ENCODE results near the gene APOL5.
"Not testable (repeated sequence)": the region's sequence is repeated elsewhere in the genome, so short reads cannot be mapped to it uniquely, and the experiment has no call there.

The APOL5 gene

DNA sequence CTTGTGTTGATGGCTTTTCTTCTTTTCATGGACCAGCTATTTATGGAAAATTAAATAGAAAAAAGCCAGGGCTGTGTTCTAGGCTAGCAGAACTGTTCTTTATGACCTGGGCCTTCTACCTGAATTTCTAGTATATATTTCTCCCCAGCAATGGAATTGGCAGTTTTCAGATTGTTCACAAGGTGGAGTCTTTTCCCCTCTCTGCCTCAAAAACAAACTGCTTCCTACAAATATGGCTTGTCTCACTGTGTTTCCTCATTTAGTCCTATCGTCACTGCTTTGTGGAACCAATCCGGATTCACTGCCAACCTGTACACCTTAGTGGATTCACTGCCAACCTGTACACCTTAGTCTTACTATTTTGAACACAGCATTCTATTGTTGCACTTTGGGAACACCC lies 5.0 kb upstream of the APOL5 start:
- no peak for DNase-seq

- no peak for DNase-seq
These were observed 1.7 kb downstream of the APOL5 start for GRCh38 chr22:35719212-35719875.

DNA sequence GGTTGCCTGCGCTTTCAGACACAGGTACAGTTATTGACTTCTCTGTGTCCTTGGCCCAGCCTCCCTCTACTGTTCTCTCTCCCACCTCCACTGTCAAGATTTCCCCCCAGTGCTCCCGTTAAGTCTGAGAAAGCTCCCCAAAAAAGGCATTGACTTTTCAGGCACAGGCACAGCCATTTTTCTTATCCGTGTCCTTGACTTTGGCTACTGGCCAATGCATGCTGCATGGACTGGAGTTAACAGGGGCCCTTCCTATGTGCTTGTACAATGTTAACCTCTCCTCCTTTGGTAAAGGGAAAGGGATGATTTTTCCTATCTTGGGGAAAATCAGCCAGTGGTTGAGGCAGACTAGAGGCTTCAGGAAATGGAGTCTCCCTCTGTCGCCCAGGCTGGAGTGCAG lies 4.3 kb downstream of the APOL5 start:
- DNase-seq: no peak

GRCh38 chr22:35725521-35725920 lies 7.8 kb downstream of the APOL5 start:
- DNase-seq: no peak

DNA sequence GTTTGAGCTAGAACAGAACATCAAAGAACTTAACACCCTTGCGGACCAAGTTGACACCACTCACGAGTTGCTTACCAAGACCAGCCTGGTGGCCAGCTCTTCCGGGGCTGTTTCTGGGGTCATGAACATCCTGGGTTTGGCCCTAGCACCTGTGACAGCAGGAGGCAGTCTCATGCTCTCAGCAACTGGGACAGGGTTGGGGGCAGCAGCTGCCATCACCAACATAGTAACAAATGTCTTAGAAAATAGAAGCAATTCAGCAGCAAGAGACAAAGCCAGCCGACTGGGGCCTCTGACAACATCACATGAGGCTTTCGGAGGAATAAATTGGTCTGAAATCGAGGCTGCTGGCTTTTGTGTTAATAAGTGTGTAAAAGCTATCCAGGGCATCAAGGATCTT lies 8.7 kb downstream of the APOL5 start:
- DNase-seq: no peak

DNA sequence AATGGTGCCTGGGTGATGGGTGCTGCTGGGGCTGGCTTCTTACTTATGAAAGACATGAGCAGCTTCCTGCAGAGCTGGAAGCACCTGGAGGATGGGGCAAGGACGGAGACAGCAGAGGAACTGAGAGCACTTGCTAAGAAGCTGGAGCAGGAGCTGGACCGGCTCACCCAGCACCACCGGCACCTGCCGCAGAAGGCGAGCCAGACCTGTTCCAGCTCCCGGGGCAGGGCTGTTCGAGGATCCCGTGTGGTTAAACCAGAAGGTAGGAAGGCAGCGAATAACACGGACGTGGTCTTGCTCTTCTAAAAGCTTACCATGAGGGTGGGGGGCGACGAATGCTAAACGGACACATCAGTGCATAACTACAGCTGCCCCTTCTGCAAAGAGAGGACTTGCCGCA lies 9.3 kb downstream of the APOL5 start:
- no peak for DNase-seq

DNA sequence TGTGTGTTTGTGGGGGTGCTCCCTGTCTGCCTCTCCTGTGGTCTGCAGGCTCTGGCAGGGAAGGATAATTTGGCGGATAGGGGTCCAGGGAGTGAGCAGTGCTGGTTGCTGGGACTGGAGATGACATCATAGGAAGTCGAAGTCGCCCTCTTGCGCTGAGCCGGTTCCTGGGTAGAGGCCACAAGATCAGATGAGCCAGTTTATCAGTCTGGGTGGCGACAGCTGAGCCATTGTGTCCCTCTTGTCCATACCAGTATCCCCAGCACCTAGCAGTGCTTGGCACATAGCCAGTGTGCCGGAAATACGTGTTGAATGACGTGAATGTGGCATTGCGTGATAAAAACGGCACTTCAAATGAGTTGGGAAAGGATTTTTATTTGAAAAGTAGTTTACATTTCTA lies 9.8 kb downstream of the APOL5 start:
- DNase-seq: no peak

GRCh38 chr22:35728639-35729308 lies 11.1 kb downstream of the APOL5 start:
- DNase-seq: no peak

DNA sequence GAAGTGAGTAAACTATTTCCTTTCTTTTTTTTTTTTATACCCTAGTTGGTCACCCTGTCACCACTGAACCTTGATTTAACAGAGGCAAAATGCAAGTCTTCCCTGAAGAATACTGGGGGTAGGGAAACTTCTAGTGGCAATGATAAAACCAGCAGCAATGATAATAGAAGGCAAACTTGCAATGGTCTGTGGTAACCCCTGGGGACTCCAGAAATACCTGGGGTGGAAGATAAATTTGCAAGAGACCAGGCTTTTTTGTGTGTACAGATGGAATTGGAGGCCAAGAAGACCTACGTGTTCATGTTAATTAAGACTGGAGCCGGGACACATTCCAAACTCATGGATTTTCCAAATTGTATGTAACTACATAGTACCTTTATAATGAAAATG lies 11.6 kb downstream of the APOL5 start:
- no peak for DNase-seq

GRCh38 chr22:35731321-35731720 lies 13.6 kb downstream of the APOL5 start:
- no peak for DNase-seq

DNA sequence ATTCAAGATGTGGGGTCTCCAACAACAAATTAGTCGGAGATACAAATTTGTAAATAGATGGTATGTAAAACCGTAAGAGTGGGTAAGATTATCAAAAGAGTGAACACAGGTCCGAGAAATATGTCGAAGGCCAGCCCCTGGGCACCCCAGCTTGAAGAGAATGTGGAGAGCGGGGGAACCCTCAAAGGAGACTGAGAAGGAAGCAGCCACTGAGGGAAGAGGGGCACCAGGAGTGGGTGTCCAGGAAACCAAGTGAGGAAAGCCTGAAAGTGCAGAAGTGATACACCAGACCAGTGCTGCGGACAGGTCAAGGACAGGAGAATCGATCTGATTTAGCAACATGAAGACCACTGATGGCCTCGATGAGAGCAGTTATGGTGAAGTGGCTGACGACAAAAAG lies 14.4 kb downstream of the APOL5 start:
- DNase-seq: no peak

GRCh38 chr22:35733036-35733435 lies 15.4 kb downstream of the APOL5 start:
- no peak for DNase-seq

DNA sequence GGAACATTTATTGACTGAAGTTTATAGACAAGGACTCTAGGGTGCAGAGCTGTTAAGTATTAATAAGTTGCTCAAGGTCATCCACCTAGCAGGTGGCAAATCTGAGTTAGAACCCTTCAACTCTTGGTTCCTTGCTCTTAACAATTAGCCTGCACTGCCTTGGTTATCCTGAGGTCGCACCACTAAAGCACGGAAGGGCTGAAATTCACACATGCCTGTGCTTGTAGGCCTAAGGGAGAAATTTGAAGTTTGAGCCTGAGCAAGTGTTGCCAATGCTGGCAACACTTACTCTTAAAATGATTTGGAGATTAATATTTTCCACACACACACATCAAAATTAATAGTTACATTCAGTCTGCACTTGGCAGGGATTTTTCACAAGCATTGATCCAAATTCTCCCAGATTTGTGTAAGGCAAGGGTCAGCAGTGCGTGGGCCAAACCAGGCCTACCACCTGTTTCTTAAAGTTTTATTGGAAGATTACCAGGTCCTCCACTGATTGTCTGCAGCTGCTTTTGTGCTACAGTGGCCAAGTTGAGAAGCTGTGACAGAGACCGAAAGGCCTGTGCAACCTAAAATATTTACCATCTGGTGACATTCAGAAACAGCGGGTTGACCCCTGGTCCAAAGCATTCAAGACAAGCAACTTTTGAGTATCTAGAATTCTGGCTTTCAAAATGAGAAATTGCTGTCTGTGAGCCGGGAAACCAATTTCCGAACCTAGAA lies 16.3 kb downstream of the APOL5 start:
- DNase-seq: no peak

DNA sequence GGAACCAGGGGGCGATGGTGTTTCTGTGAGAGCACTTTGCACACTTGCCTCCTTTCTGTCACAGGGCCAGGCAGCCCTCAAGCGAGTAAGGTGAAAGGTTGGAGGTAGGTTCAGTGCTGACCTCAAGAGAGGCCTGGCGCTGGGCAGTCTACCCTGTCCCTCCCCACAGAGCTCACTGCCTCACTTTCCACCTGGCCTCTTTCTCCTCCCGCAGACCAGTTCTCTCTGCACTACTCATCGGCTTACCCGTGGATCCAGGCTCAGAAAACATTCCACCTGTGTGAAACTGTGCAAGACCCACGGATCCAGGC lies 16.8 kb downstream of the APOL5 start:
- DNase-seq: no peak

GRCh38 chr22:35735542-35735941 lies 17.9 kb downstream of the APOL5 start:
- no peak for DNase-seq

- no peak for DNase-seq
These were observed 18.5 kb downstream of the APOL5 start for GRCh38 chr22:35736166-35736565.

DNA sequence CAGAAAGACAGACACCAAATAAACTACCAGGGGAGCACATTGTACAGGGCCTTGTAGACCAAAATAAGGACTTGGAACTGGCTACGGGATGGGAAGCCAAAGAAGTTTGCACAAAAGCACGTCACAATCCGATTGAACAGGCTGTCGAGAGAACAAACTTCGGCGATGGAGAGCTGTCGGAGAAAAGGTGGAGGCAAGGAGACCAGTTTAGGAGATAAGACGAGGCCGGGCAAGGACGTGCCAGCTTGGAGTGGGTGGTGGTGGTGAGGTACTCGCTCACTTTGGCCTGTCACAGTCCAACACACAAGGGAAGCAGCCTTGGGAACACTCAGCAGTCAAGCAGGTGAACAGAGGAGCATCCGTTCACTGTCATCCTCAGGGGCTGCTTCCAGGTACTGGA lies 19.0 kb downstream of the APOL5 start:
- DNase-seq: no peak

GRCh38 chr22:35737886-35738285 lies 20.2 kb downstream of the APOL5 start:
- DNase-seq: not testable (repeated sequence)

- no peak for DNase-seq
These were observed 21.6 kb downstream of the APOL5 start for GRCh38 chr22:35739076-35739930.

- no peak for DNase-seq
These were observed 22.3 kb downstream of the APOL5 start for GRCh38 chr22:35739931-35740380.

GRCh38 chr22:35740616-35741015 lies 22.9 kb downstream of the APOL5 start:
- no peak for DNase-seq

DNA sequence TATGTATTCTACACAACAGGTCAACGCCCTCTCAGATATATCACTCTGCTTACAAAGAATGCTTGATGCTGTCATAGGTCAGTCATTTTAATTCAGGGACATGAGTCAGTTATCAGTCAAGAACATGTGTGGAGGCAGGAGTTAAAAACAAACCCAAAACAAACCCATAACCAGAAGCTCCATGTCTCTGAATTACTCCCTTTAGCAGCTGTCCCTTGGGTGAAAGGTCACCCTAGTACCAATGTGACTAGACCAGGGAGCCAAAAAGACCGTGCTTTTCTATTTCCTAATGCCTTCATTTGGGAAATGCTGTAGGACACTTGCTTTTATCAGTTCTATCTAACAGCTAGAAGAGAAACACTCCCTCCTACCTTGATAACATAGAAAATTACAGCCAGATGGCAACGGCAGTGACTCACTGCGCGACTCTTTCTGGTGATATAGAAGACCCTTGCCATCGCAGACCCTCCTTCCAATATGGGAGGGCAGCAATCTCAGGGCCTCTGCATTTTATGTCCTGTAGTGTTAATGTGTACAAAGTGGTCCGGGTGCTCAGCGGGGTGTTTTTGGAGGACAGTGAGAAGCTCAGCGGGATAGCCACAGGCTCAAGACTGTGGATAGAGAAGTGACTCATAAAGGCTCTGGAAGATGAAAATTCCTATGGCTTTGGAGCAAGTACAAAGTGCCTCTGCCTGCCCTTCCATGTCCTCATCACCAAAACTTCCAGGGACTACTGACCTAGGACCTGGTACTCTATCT lies 24.8 kb downstream of the APOL5 start:
- no peak for DNase-seq
